Lung (tissue), 12 donors: ENCODE data around the gene HEXIM1. TPM values are rescaled to one million over a fixed set of nuclear protein-coding genes. Genes with fewer than 3 reads are reported as not detected.

Experiments
- ATAC-seq: fragments of 200-7000 bp; cut with Tn5 transposase; one replicate; pipeline ENCODE4 v1.9.1; 2020; ENCODE audit warnings: moderate number of reproducible peaks; ENCODE audit not compliant: insufficient read depth, low FRiP score
- DNase-seq, 3 donors: peaks; one replicate each; pipeline ENCODE4 v3.0.0-alpha.2; 2013 to 2017
- H3K27ac ChIP-seq, 2 donors: one replicate each; pipeline ENCODE4 v1.5.1; 2013; ENCODE audit warnings: mild to moderate bottlenecking in 2 of 2, moderate library complexity in 2 of 2, control low read depth in 1 of 2, inconsistent platforms in 1 of 2, low read depth in 1 of 2, low read length in 1 of 2
- H3K27me3 ChIP-seq, 3 donors: one replicate each; pipeline ENCODE4 v1.5.1; 2013; ENCODE audit warnings: low read length in 2 of 3; ENCODE audit not compliant: control insufficient read depth in 3 of 3, insufficient read depth in 3 of 3
- H3K36me3 ChIP-seq, 4 donors: one replicate each; pipeline ENCODE4 v1.5.1; 2013; ENCODE audit warnings: low read length in 4 of 4, mild to moderate bottlenecking in 1 of 4, moderate library complexity in 1 of 4; ENCODE audit not compliant: control insufficient read depth in 4 of 4, insufficient read depth in 4 of 4
- H3K4me1 ChIP-seq, 5 donors: one replicate each; pipeline ENCODE4 v1.5.1; 2013; ENCODE audit warnings: low read length in 5 of 5, mild to moderate bottlenecking in 2 of 5, moderate library complexity in 1 of 5; ENCODE audit not compliant: control insufficient read depth in 5 of 5, insufficient read depth in 5 of 5
- H3K4me3 ChIP-seq: one replicate; pipeline ENCODE4 v1.5.1; 2013; ENCODE audit warnings: mild to moderate bottlenecking, control low read depth, moderate library complexity
- H3K9ac ChIP-seq, 2 donors: one replicate each; pipeline ENCODE4 v1.5.1; 2013; ENCODE audit warnings: low read length in 2 of 2, control low read depth in 1 of 2; ENCODE audit not compliant: insufficient read depth in 1 of 2
- H3K9me3 ChIP-seq, 4 donors: one replicate each; pipeline ENCODE4 v1.5.1; 2013; ENCODE audit warnings: low read length in 3 of 4, mild to moderate bottlenecking in 1 of 4, moderate library complexity in 1 of 4; ENCODE audit not compliant: control insufficient read depth in 4 of 4, insufficient read depth in 3 of 4
- WGBS, 2 donors: extraction: QIAGEN DNeasy Blood & Tissue Kit; methylation state at CpG; one replicate each; pipeline ENCODE4 v1.1.7; 2013; 5-methylcytosine and 5-hydroxymethylcytosine counted together
- polyA plus RNA-seq, 2 donors: library from polyadenylated mRNA; stranded (reverse); fragments of 200-250 nt; gene quantifications; one replicate each; pipeline ENCODE4 v1.2.1, GENCODE V29; 2013
- total RNA-seq, 2 donors: library from RNA; depleted of rRNA in 1 of 2; stranded (reverse); fragments of >200 nt in 1 of 2; gene quantifications; one replicate each; pipeline ENCODE4 v1.2.1, GENCODE V29; 2014 to 2021
- TF ChIP-seq, protein P1 (sequence below): IDR thresholded peaks from 2 replicates; pipeline ENCODE4 v1.5.1; 2012; ENCODE audit warnings: mild to moderate bottlenecking; ENCODE audit errors: control extremely low read depth, extremely low read depth
- donor health status: control.
- donor health status: control.
- donor health status: Bipolar disorder and iron deficiency.
- donor health status: healthy.
- donor health status: DM: yes; HTN: yes; CAD: no.

The HEXIM1 gene
- total and polyA plus RNA-seq, 4 donors, result 14.5 to 34.4 (median 22.0) TPM

DNA sequence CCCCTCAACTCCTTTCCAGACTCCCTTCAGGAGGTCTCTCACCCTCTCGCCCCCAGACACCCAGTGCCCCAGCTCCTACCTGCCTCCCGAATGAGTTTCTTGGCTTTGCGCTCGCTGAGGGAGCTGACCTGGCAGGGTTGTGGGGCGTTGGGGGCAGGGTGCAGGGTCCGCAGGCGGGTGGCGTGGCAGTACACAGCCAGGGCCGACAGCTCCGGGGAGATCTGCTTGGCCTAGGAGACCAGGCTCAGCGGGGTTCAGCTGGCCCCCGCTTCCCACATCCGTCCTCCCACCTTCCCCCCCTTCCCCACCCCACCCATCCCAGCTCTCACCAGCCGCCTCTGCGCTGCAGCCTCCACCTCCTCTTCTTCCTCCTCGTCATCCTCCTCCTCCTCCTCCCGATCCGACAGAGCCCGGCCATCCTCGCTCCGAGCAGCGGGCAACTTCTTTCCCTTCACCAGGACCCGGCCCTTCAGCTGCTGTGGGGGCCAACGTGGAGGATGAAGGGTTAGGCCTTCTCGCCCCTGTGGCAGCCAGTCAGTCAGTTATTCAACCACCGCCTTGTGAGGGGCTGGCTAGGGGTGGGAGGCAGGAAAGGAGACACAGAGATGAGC is 33.2 kb upstream of the HEXIM1 start:
- TF ChIP-seq, protein P1, sequence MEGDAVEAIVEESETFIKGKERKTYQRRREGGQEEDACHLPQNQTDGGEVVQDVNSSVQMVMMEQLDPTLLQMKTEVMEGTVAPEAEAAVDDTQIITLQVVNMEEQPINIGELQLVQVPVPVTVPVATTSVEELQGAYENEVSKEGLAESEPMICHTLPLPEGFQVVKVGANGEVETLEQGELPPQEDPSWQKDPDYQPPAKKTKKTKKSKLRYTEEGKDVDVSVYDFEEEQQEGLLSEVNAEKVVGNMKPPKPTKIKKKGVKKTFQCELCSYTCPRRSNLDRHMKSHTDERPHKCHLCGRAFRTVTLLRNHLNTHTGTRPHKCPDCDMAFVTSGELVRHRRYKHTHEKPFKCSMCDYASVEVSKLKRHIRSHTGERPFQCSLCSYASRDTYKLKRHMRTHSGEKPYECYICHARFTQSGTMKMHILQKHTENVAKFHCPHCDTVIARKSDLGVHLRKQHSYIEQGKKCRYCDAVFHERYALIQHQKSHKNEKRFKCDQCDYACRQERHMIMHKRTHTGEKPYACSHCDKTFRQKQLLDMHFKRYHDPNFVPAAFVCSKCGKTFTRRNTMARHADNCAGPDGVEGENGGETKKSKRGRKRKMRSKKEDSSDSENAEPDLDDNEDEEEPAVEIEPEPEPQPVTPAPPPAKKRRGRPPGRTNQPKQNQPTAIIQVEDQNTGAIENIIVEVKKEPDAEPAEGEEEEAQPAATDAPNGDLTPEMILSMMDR, result no peak
- Histone ChIP-seq H3K9me3 (no peaks in the 10 kb centered on the region), H3K4me1 (no peaks in the 10 kb centered on the region), H3K9ac (no peak overlapping the region), H3K4me3 (no peak overlapping the region), H3K36me3 (peaks cover 0 to 15% (median 1%) of the 10 kb centered on the region in 4 donors), H3K27ac (no peak overlapping the region), H3K27me3 (no peaks in the 10 kb centered on the region)
- DNase-seq, result no peak
- 94% methylated on average over 23 to 26 of the region's 26 CpGs for WGBS, 2 donors
- ATAC-seq, result no peak

DNA sequence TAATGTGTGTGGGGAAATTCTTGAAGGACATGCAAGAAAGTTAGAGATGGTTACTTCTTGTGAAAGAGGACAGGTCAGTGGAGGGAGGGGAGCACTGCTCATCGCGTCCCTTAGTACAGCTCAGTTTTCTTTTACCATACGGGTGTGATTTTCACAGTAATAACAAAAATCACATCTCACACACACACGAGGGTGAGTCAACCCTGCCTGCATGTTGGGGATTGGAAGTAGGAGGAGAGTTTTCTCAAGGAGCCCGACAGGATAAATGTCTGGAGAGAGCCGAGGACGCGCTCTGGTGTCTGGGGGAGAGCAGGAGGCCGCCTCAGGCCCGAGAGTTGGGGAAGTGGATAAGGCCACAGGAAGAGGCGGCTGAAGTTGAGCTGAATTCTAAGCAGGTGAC is 32.4 kb upstream of the HEXIM1 start:
- 72 to 75% methylated on average over 11 of the region's 11 CpGs for WGBS, 2 donors
- Histone ChIP-seq H3K4me1 (no peaks in the 10 kb centered on the region), H3K27ac (no peak overlapping the region), H3K9ac (no peak overlapping the region), H3K4me3 (no peak overlapping the region), H3K36me3 (peaks cover 0 to 18% (median 1%) of the 10 kb centered on the region in 4 donors), H3K9me3 (no peaks in the 10 kb centered on the region), H3K27me3 (no peaks in the 10 kb centered on the region)
- TF ChIP-seq, protein P1, result no peak
- DNase-seq (no peak), ATAC-seq (no peak)

DNA sequence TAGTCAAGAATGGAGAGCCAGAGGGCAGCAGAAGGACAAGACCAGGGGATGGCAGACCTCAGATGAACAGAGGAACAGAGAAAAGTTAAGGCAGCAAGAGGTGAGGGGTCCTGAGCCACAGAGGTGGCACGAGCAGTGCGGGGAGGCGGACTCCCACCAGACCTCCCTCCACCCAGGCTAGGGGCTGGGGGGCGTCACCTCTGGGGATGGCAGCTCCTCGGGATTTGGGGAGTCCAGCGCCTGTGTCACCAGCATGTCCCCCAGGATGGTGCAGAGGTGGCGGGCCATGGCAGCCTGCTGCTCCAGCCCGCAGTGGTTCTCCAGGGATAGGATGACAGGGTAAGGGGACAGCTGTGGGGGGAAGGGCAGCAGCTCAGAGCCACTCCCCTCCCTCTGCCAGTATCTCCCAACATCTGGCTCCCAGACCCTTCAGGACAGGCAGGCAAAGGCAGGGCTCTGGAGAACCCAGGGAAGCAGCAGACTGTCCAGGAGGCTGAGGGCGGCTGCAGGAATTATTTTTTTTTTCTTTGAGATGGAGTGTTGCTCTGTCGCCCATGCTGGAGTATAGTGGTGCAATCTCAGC is 31.8 kb upstream of the HEXIM1 start:
- H3K9ac ChIP-seq, result no peak overlapping the region
- DNase-seq (no peak), ATAC-seq (no peak)

More for the DNA sequence above, 31.8 kb upstream of the HEXIM1 start:
- Histone ChIP-seq H3K9me3 (no peaks in the 10 kb centered on the region), H3K36me3 (peaks cover 0 to 19% (median 1%) of the 10 kb centered on the region in 4 donors), H3K27me3 (no peaks in the 10 kb centered on the region), H3K4me1 (no peaks in the 10 kb centered on the region), H3K27ac (no peak overlapping the region), H3K4me3 (no peak overlapping the region)
- TF ChIP-seq, protein P1, result no peak
- WGBS, 2 donors, result 92 to 93% methylated on average over 10 of the region's 10 CpGs
